Glutamatergic neuron (in vitro differentiated cells): ENCODE measurements around the gene CNOT11. TPM values are rescaled to one million over a fixed set of nuclear protein-coding genes. Genes with fewer than 3 reads are reported as not detected.

ENCODE experiments used
- DNase-seq: peaks from one replicate; pipeline ENCODE4 v3.0.0; 2022
- H3K27ac Mint-ChIP-seq: one replicate; pipeline ENCODE4 v1.8.0; 2020; ENCODE audit warnings: mild to moderate bottlenecking, mixed read lengths, inconsistent platforms; ENCODE audit not compliant: unreplicated experiment
- H3K27me3 Mint-ChIP-seq: one replicate; pipeline ENCODE4 v1.8.0; 2020; ENCODE audit warnings: mild to moderate bottlenecking, moderate library complexity, mixed read lengths, inconsistent platforms; ENCODE audit not compliant: unreplicated experiment
- H3K36me3 Mint-ChIP-seq: one replicate; pipeline ENCODE4 v1.8.0; 2020; ENCODE audit warnings: mild to moderate bottlenecking, mixed read lengths, inconsistent platforms; ENCODE audit not compliant: unreplicated experiment
- H3K4me1 Mint-ChIP-seq: one replicate; pipeline ENCODE4 v1.8.0; 2020; ENCODE audit warnings: mild to moderate bottlenecking, low read depth, mixed read lengths, inconsistent platforms; ENCODE audit not compliant: unreplicated experiment
- H3K4me3 Mint-ChIP-seq: one replicate; pipeline ENCODE4 v1.8.0; 2020; ENCODE audit warnings: mild to moderate bottlenecking, mixed read lengths, inconsistent platforms; ENCODE audit not compliant: unreplicated experiment
- H3K9me3 Mint-ChIP-seq: one replicate; pipeline ENCODE4 v1.8.0; 2020; ENCODE audit warnings: mild to moderate bottlenecking, moderate library complexity, mixed read lengths, inconsistent platforms; ENCODE audit not compliant: unreplicated experiment
- CTCF ChIP-seq: fragments of 200-600 bp; sonication (generic); IDR thresholded peaks from one replicate; pipeline ENCODE4 v1.5.0; 2021; ENCODE audit not compliant: partially characterized antibody, unreplicated experiment
- total RNA-seq: library from RNA; stranded (reverse); fragmentation: NEBNext Ultra II Directional; extraction: Animal tissue kit (Norgen Biotek cat#: 25700); gene quantifications from one replicate; pipeline ENCODE4 v1.2.1, GENCODE V29; 2021; ENCODE audit not compliant: unreplicated experiment

CNOT11 gene
- total RNA-seq, 1 donor from 2014 or later = 35.6 TPM

DNA sequence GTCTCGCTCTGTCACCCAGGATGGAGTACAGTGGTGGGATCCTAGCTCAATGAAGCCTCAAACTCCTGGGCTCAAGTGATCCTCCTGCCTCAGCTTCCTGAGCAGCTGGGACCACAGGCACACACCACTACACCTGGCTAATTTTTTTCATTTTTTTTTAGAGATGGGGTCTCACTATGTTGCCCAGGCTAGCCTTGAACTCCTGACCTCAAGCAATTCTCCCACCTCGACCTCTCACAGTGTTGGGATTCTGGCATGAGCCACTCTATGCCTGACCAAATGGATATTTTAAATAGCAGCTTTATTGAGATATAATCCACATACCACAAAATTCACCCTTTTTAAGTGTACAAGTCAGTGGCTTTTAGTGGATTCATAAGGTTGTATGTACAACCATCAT is 44.7 kb downstream of the CNOT11 start:
- Mint-ChIP-seq H3K36me3 (no peaks in the 10 kb centered on the region), H3K27ac (no peak overlapping the region), H3K4me3 (no peak overlapping the region), H3K27me3 (peaks cover 2% of the 10 kb centered on the region), H3K4me1 (peaks cover 6% of the 10 kb centered on the region), H3K9me3 (no peaks in the 10 kb centered on the region)
- TF ChIP-seq CTCF = no peak
- no peak for DNase-seq

DNA sequence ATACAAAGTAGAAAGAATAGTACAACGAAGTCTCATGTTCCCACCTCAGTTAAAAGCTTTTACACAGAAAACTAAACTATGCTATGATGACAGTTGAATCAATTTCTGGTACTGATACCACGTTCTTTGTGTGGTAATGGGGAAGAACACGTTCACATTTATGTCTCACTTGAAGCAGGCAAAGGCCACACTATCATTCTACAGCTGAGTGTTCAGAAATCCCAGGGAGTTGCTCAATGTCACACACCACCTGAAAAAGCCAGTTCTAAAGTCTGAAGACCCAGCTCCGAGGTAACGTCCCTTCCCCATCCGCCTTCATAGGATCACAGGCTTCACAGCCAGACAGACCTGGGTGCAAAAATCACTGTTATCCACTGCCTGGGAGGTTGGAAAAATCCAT is 46.9 kb downstream of the CNOT11 start:
- Mint-ChIP-seq H3K27me3 (peaks cover 2% of the 10 kb centered on the region), H3K9me3 (no peaks in the 10 kb centered on the region), H3K27ac (no peak overlapping the region), H3K4me1 (peaks cover 6% of the 10 kb centered on the region), H3K4me3 (no peak overlapping the region), H3K36me3 (no peaks in the 10 kb centered on the region)
- DNase-seq = no peak
- no peak for TF ChIP-seq CTCF

DNA sequence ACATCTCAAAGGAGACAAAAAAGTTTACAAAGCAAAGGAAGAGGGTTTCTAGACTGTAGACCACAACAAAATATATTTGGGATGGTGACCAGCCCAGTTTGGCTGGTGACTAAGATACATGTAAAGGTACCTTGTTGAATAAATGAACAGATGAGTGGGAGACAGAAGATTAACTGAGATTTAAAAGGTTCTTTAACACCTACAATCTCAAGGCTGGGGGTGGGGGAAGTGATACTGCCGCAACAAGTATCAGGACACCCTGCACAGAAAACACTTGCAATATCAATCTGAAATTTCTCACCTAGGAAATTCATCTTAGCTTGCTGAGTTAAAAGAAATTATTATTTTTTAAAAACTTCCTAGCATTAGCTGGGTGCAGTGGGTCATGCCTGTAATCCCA is 47.5 kb downstream of the CNOT11 start:
- no peak for DNase-seq
- peaks cover 6% of the 10 kb centered on the region for H3K4me1 Mint-ChIP-seq
- no peak overlapping the region for H3K4me3 Mint-ChIP-seq
- TF ChIP-seq CTCF = no peak
- no peak overlapping the region for H3K27ac Mint-ChIP-seq
- H3K36me3 Mint-ChIP-seq = no peaks in the 10 kb centered on the region
- no peaks in the 10 kb centered on the region for H3K9me3 Mint-ChIP-seq
- H3K27me3 Mint-ChIP-seq = peaks cover 2% of the 10 kb centered on the region

GRCh38 chr2:101300836-101301235 is 48.1 kb downstream of the CNOT11 start:
- Mint-ChIP-seq H3K27ac (no peak overlapping the region), H3K9me3 (no peaks in the 10 kb centered on the region), H3K27me3 (peaks cover 2% of the 10 kb centered on the region), H3K4me3 (no peak overlapping the region), H3K4me1 (peaks cover 12% of the 10 kb centered on the region), H3K36me3 (no peaks in the 10 kb centered on the region)
- no peak for TF ChIP-seq CTCF
- DNase-seq = no peak

DNA sequence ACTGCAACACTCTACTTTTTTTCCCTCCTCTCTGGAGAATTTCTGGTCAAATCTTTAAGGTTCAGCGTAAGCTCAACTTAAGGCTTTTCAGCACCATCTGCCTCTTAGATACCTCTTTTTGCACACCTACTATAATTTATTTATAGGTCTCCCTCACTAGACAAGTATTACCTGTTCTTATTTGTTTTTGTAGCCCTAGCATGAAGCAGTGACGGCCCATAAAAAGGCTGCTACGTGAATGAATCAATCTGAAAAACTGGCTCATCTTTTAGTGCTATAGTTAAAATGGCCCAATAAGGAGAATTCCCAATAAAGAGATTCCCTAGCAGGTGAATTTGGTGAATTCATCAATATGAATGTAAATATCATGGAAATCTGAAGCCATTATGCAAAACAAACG is 49.3 kb downstream of the CNOT11 start:
- Mint-ChIP-seq H3K36me3 (no peaks in the 10 kb centered on the region), H3K4me1 (peaks cover 19% of the 10 kb centered on the region), H3K27ac (no peak overlapping the region), H3K9me3 (peaks cover 2% of the 10 kb centered on the region), H3K4me3 (no peak overlapping the region), H3K27me3 (peaks cover 2% of the 10 kb centered on the region)
- no peak for TF ChIP-seq CTCF
- no peak for DNase-seq
